H9 (cell line): Measurements from ENCODE around the gene POLG2. TPM values are rescaled to one million over a fixed set of nuclear protein-coding genes. Genes with fewer than 3 reads are reported as not detected.

Experiments used
- DNase-seq: peaks from one replicate; pipeline ENCODE4 v3.0.0-alpha.2; 2017
- H2AFZ ChIP-seq: one replicate; pipeline ENCODE4 v1.6.1; 2013; ENCODE audit warnings: mild to moderate bottlenecking, low read length, control low read depth, moderate library complexity
- H2AK5ac ChIP-seq: 2 replicates; pipeline ENCODE4 v1.6.1; 2013; ENCODE audit warnings: low read length, control low read depth, mixed read lengths; ENCODE audit not compliant: insufficient read length
- H2BK120ac ChIP-seq: one replicate; pipeline ENCODE4 v1.6.1; 2013; ENCODE audit warnings: low read depth, mild to moderate bottlenecking, low read length, control low read depth, inconsistent platforms; ENCODE audit not compliant: poor library complexity, severe bottlenecking
- H2BK12ac ChIP-seq: 2 replicates; pipeline ENCODE4 v1.6.1; 2013; ENCODE audit warnings: low read length, control low read depth, mixed read lengths, low read depth; ENCODE audit not compliant: insufficient read length
- H2BK15ac ChIP-seq: 2 replicates; pipeline ENCODE4 v1.6.1; 2013; ENCODE audit warnings: low read depth, low read length, control low read depth
- H2BK20ac ChIP-seq: one replicate; pipeline ENCODE4 v1.6.1; 2013; ENCODE audit warnings: low read depth, mild to moderate bottlenecking, low read length, control low read depth, inconsistent platforms; ENCODE audit not compliant: poor library complexity, severe bottlenecking
- H2BK5ac ChIP-seq: 2 replicates; pipeline ENCODE4 v1.6.1; 2013; ENCODE audit warnings: low read length, control low read depth, mixed read lengths; ENCODE audit not compliant: insufficient read length
- H3K14ac ChIP-seq: 2 replicates; pipeline ENCODE4 v1.6.1; 2013; ENCODE audit warnings: low read length, control low read depth; ENCODE audit not compliant: insufficient read depth
- H3K18ac ChIP-seq: 2 replicates; pipeline ENCODE4 v1.6.1; 2013; ENCODE audit warnings: low read depth, mild to moderate bottlenecking, mixed read lengths, low read length, control low read depth; ENCODE audit not compliant: insufficient read length
- H3K23ac ChIP-seq: 2 replicates; pipeline ENCODE4 v1.6.1; 2013; ENCODE audit warnings: low read length, control low read depth, mixed read lengths, low read depth; ENCODE audit not compliant: insufficient read length
- H3K23me2 ChIP-seq: 2 replicates; pipeline ENCODE4 v1.6.1; 2013; ENCODE audit warnings: low read depth, mild to moderate bottlenecking, mixed read lengths, low read length, control low read depth; ENCODE audit not compliant: insufficient read length, poor library complexity, severe bottlenecking
- H3K27ac ChIP-seq: 2 replicates; pipeline ENCODE4 v1.5.1; 2013; ENCODE audit warnings: low read length, control low read depth, mixed read lengths, low read depth; ENCODE audit not compliant: insufficient read length
- H3K27me3 ChIP-seq: 2 replicates; pipeline ENCODE4 v1.6.1; 2013; ENCODE audit warnings: low read length, control low read depth, inconsistent platforms; ENCODE audit not compliant: insufficient read depth
- H3K4ac ChIP-seq: 2 replicates; pipeline ENCODE4 v1.6.1; 2013; ENCODE audit warnings: low read depth, mild to moderate bottlenecking, control low read depth, inconsistent platforms, low read length, moderate library complexity
- H3K4me1 ChIP-seq: 2 replicates; pipeline ENCODE4 v1.6.1; 2013; ENCODE audit warnings: low read length, control low read depth, inconsistent platforms; ENCODE audit not compliant: insufficient read depth
- H3K4me2 ChIP-seq: 2 replicates; pipeline ENCODE4 v1.6.1; 2013; ENCODE audit warnings: low read length, control low read depth, mixed read lengths; ENCODE audit not compliant: insufficient read length, insufficient read depth
- H3K56ac ChIP-seq: 2 replicates; pipeline ENCODE4 v1.6.1; 2013; ENCODE audit warnings: low read depth, mild to moderate bottlenecking, mixed read lengths, low read length, control low read depth; ENCODE audit not compliant: insufficient read length
- H3K79me1 ChIP-seq: 2 replicates; pipeline ENCODE4 v1.6.1; 2013; ENCODE audit warnings: low read depth, mild to moderate bottlenecking, moderate library complexity, low read length, control low read depth, inconsistent platforms; ENCODE audit not compliant: insufficient read depth, poor library complexity, severe bottlenecking
- H3K79me2 ChIP-seq: 2 replicates; pipeline ENCODE4 v1.6.1; 2013; ENCODE audit warnings: low read length, control low read depth, inconsistent platforms; ENCODE audit not compliant: insufficient read depth
- H3K9ac ChIP-seq: 2 replicates; pipeline ENCODE4 v1.6.1; 2013; ENCODE audit warnings: low read length, control low read depth, mixed read lengths; ENCODE audit not compliant: insufficient read length; ENCODE audit errors: extremely low read depth
- H3K9me3 ChIP-seq: one replicate; pipeline ENCODE4 v1.6.1; 2013; ENCODE audit warnings: low read depth, low read length, inconsistent platforms; ENCODE audit not compliant: control insufficient read depth
- H3T11ph ChIP-seq: one replicate; pipeline ENCODE4 v1.6.1; 2013; ENCODE audit warnings: mild to moderate bottlenecking, low read length, control low read depth, inconsistent platforms
- H4K20me1 ChIP-seq: one replicate; pipeline ENCODE4 v1.6.1; 2013; ENCODE audit not compliant: control insufficient read depth, insufficient read length, insufficient read depth
- H4K5ac ChIP-seq: 2 replicates; pipeline ENCODE4 v1.6.1; 2013; ENCODE audit warnings: low read depth, mild to moderate bottlenecking, mixed read lengths, low read length, control low read depth; ENCODE audit not compliant: insufficient read length
- H4K8ac ChIP-seq: replicated peaks from 2 replicates; pipeline ENCODE4 v1.6.1; 2013; ENCODE audit warnings: low read length, control low read depth, mixed read lengths, low read depth; ENCODE audit not compliant: insufficient read length
- H4K91ac ChIP-seq: 2 replicates; pipeline ENCODE4 v1.6.1; 2013; ENCODE audit warnings: low read depth, mild to moderate bottlenecking, moderate library complexity, mixed read lengths, low read length, control low read depth; ENCODE audit not compliant: insufficient read length
- H3K27ac Mint-ChIP-seq, 3 experiments: 2 replicates in 2 of 3; 3 replicates in 1 of 3; pipeline ENCODE4 v1.8.0; 2020 to 2021; ENCODE audit warnings: mixed read lengths in 3 of 3, mild to moderate bottlenecking in 1 of 3, moderate library complexity in 1 of 3
- H3K27me3 Mint-ChIP-seq: 2 replicates; pipeline ENCODE4 v1.8.0; 2021; ENCODE audit warnings: low read depth, mild to moderate bottlenecking, moderate library complexity, mixed read lengths
- H3K36me3 Mint-ChIP-seq, 3 experiments: 2 replicates in 2 of 3; 3 replicates in 1 of 3; pipeline ENCODE4 v1.8.0; 2020 to 2021; ENCODE audit warnings: low read depth in 3 of 3, mixed read lengths in 3 of 3; ENCODE audit not compliant: insufficient read depth in 1 of 3
- H3K4me1 Mint-ChIP-seq, 2 experiments: 2 replicates each; pipeline ENCODE4 v1.8.0; 2020; ENCODE audit warnings: mixed read lengths in 2 of 2
- H3K4me3 Mint-ChIP-seq, 2 experiments: 2 replicates in 1 of 2; 3 replicates in 1 of 2; pipeline ENCODE4 v1.8.0; 2020 to 2021; ENCODE audit warnings: mild to moderate bottlenecking in 2 of 2, mixed read lengths in 2 of 2, moderate library complexity in 1 of 2
- H3K9me3 Mint-ChIP-seq, 2 experiments: 2 replicates in 1 of 2; 3 replicates in 1 of 2; pipeline ENCODE4 v1.8.0; 2020; ENCODE audit warnings: mild to moderate bottlenecking in 2 of 2, mixed read lengths in 2 of 2, moderate library complexity in 1 of 2
- CTCF ChIP-seq: fragments of 200-600 bp; sonication (generic); conservative IDR thresholded peaks from 3 replicates; pipeline ENCODE4 v1.8.0; 2021; ENCODE audit warnings: antibody characterized with exemption, mild to moderate bottlenecking
- WGBS: extraction: QIAGEN DNeasy Blood & Tissue Kit; methylation state at CpG from one replicate; pipeline ENCODE4 v1.1.7; 2013; ENCODE audit warnings: missing lambda C conversion rate, low lambda C conversion rate, mixed read lengths; ENCODE audit not compliant: insufficient read length; ENCODE audit errors: extremely low coverage; 5-methylcytosine and 5-hydroxymethylcytosine counted together
- total RNA-seq: library from RNA; stranded (reverse); gene quantifications from 2 replicates; pipeline ENCODE4 v1.2.1, GENCODE V29; 2021

Gene POLG2
- total RNA-seq, 1 experiment from 2014 or later, result 35.5 TPM

DNA sequence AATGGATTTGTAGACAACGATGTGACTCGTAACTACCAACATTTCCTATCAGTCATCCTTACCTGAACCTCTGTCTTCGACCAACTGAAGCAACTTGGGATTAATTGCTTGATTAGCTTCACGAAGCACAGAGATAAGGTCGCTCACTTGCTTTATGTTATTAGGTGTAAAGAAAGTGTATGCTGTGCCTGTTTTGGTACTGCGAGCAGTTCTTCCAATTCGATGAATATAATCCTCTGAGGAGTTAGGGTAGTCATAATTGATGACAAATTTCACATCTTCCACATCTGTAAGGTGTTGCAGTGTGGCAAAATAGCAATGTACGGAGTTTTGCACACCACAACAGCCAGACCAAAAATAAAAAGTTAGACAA is 3.6 kb upstream of the POLG2 start:
- no peak for TF ChIP-seq CTCF
- WGBS, result no CpG with 5 or more reads among the region's 8 CpGs
- no peak overlapping the region for H2BK15ac ChIP-seq
- no peak overlapping the region for H2BK12ac ChIP-seq
- H3K23ac ChIP-seq, result no peak overlapping the region
- H2BK20ac ChIP-seq, result no peak overlapping the region
- no peak overlapping the region for H3T11ph ChIP-seq
- no peaks in the 10 kb centered on the region for H3K9me3 ChIP-seq
- peaks cover 0 to under 1% of the 10 kb centered on the region in 2 experiments; a peak in 2 of 5 replicates for H3K9me3 Mint-ChIP-seq
- peaks cover 59 to 78% (median 70%) of the 10 kb centered on the region in 3 experiments for H3K36me3 Mint-ChIP-seq
- no peaks in the 10 kb centered on the region; the same call in 1 of the 2 replicates for H3K4me1 ChIP-seq
- peak overlapping the region in 1 of 2 experiments; percentile 49; a peak in 3 of 5 replicates for H3K4me3 Mint-ChIP-seq
- no peak overlapping the region for H3K9ac ChIP-seq
- H3K14ac ChIP-seq, result no peak overlapping the region
- peaks cover 6% of the 10 kb centered on the region for H3K79me1 ChIP-seq
- H3K4me1 Mint-ChIP-seq, result peaks cover 53 to 68% of the 10 kb centered on the region in 2 experiments
- H3K18ac ChIP-seq, result no peak overlapping the region
- H3K27me3 Mint-ChIP-seq, result peaks cover 6% of the 10 kb centered on the region
- peaks cover 20% of the 10 kb centered on the region for H3K23me2 ChIP-seq
- DNase-seq, result no peak
- H3K56ac ChIP-seq, result no peak overlapping the region
- H2AFZ ChIP-seq, result no peak overlapping the region
- no peak overlapping the region for H3K4ac ChIP-seq
- no peak overlapping the region for H2BK120ac ChIP-seq
- no peaks in the 10 kb centered on the region for H4K20me1 ChIP-seq
- no peak overlapping the region for H4K8ac ChIP-seq
- H3K27me3 ChIP-seq, result no peaks in the 10 kb centered on the region
- peak overlapping the region in 1 of 3 experiments; percentile 84; a peak in 3 of 7 replicates for H3K27ac Mint-ChIP-seq
- no peak overlapping the region for H3K27ac ChIP-seq
- no peak overlapping the region for H2BK5ac ChIP-seq
- no peak overlapping the region for H2AK5ac ChIP-seq
- peaks cover 18% of the 10 kb centered on the region for H3K79me2 ChIP-seq
- H3K4me2 ChIP-seq, result no peak overlapping the region
- H4K5ac ChIP-seq, result no peak overlapping the region
- H4K91ac ChIP-seq, result no peak overlapping the region
